Kidney (tissue), 14 donors: ENCODE results near the gene TMEM179. TPM values are rescaled to one million over a fixed set of nuclear protein-coding genes. Genes with fewer than 3 reads are reported as not detected.
A peak's percentile ranks its signal among the peaks of the same experiment; 100 is the strongest.
"Not testable (repeated sequence)": the region's sequence is repeated elsewhere in the genome, so short reads cannot be mapped to it uniquely, and the experiment has no call there.

Source experiments
- DNase-seq, 5 donors: peaks; one replicate each; pipeline ENCODE4 v3.0.0-alpha.2; 2013 to 2020
- FAIRE-seq: peaks from 2 replicates; lab custom pipeline; 2012; peaks lifted over from hg19 to GRCh38; lab: Jason Lieb, UNC
- H3K27ac ChIP-seq, 2 donors: one replicate each; pipeline ENCODE4 v1.7.0; 2013; ENCODE audit warnings: low read depth in 2 of 2, low read length in 2 of 2, inconsistent platforms in 1 of 2
- H3K27me3 ChIP-seq: one replicate; pipeline ENCODE4 v1.7.1; 2013; ENCODE audit warnings: low read length, inconsistent platforms; ENCODE audit not compliant: control insufficient read depth, insufficient read depth
- H3K36me3 ChIP-seq, 3 donors: one replicate each; pipeline versions ENCODE4 v1.7.0 to v1.7.1; 2013; ENCODE audit warnings: low read length in 3 of 3, control low read depth in 1 of 3, inconsistent platforms in 1 of 3; ENCODE audit not compliant: insufficient read depth in 3 of 3, control insufficient read depth in 2 of 3
- H3K4me1 ChIP-seq, 3 donors: one replicate each; pipeline versions ENCODE4 v1.7.0 to v1.7.1; 2013; ENCODE audit warnings: low read length in 3 of 3, inconsistent platforms in 1 of 3, low read depth in 1 of 3; ENCODE audit not compliant: control insufficient read depth in 2 of 3, insufficient read depth in 2 of 3
- H3K4me3 ChIP-seq, 3 donors: one replicate each; pipeline versions ENCODE4 v1.7.0 to v1.8.1; 2013; ENCODE audit warnings: low read length in 3 of 3, control low read depth in 1 of 3, inconsistent platforms in 1 of 3
- H3K9ac ChIP-seq, 3 donors: one replicate each; pipeline versions ENCODE4 v1.7.0 to v1.7.1; 2013; ENCODE audit warnings: low read length in 3 of 3, control low read depth in 1 of 3, inconsistent platforms in 1 of 3
- H3K9me3 ChIP-seq, 3 donors: one replicate each; pipeline versions ENCODE4 v1.7.0 to v1.7.1; 2013; ENCODE audit warnings: low read length in 3 of 3, control low read depth in 1 of 3, inconsistent platforms in 1 of 3; ENCODE audit not compliant: control insufficient read depth in 2 of 3, insufficient read depth in 1 of 3
- intact Hi-C: fragments of 100-400 bp; cut with DNase I; formaldehyde crosslinking; loops from one replicate; pipeline ENCODE4 v1.11.1; 2022
- polyA plus RNA-seq: library from polyadenylated mRNA; stranded (reverse); fragments of 350-450 nt; fragmentation: Illumina TruSeq; extraction: RNeasy Lipid Tissue Mini Kit (QIAGEN cat#74804); gene quantifications from one replicate; pipeline ENCODE4 v1.2.3, GENCODE V29; 2014; ENCODE audit warnings: low read depth, low replicate concordance; ENCODE audit not compliant: insufficient read depth
- total RNA-seq: library from RNA; stranded (reverse); fragmentation: NEBNext Ultra II Directional; extraction: Animal tissue kit (Norgen Biotek cat#: 25700); gene quantifications from one replicate; pipeline ENCODE4 v1.2.1, GENCODE V29; 2021
- TF ChIP-seq, protein P1 (sequence below): IDR thresholded peaks from 3 replicates; pipeline ENCODE4 v1.5.1; 2012; ENCODE audit warnings: mild to moderate bottlenecking, moderate library complexity, borderline replicate concordance; ENCODE audit not compliant: insufficient read depth; ENCODE audit errors: extremely low read depth
- donor health status: control.
- donor health status: control.
- donor health status: control.
- donor health status: control.
- donor health status: control.
- donor health status: DM: yes; HTN: yes; CAD: no.
- donor health status: Normal renal cell carcinoma (clear cell type).

TMEM179 gene
- total and polyA plus RNA-seq, 2 donors from 2014 or later = 0.50 to 0.67 TPM

DNA sequence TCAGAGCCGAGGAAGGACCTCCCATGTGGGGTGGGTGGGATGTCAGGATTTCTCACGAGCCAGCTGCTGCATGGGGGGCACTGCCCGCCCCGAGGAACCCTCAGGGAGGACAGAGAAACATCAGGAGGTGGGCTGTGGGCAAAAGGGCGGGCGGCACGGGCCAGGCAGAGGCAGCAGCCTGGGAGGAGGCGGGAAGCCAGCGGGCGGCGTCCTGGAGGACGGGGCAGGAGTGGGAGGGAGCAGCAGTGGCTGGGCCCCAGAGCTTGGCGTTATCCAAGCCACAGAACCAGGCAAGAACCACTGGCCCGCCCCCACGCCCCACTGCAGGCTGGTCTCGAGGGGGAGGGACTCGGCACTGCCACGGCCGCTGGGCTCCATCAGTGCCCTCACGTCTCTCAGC lies 22.6 kb downstream of the TMEM179 start:
- TF ChIP-seq, protein P1, sequence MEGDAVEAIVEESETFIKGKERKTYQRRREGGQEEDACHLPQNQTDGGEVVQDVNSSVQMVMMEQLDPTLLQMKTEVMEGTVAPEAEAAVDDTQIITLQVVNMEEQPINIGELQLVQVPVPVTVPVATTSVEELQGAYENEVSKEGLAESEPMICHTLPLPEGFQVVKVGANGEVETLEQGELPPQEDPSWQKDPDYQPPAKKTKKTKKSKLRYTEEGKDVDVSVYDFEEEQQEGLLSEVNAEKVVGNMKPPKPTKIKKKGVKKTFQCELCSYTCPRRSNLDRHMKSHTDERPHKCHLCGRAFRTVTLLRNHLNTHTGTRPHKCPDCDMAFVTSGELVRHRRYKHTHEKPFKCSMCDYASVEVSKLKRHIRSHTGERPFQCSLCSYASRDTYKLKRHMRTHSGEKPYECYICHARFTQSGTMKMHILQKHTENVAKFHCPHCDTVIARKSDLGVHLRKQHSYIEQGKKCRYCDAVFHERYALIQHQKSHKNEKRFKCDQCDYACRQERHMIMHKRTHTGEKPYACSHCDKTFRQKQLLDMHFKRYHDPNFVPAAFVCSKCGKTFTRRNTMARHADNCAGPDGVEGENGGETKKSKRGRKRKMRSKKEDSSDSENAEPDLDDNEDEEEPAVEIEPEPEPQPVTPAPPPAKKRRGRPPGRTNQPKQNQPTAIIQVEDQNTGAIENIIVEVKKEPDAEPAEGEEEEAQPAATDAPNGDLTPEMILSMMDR = no peak
- H3K36me3 ChIP-seq = no peaks in the 10 kb centered on the region
- H3K4me3 ChIP-seq = no peak overlapping the region
- FAIRE-seq = no peak
- H3K27me3 ChIP-seq = no peaks in the 10 kb centered on the region
- no peaks in the 10 kb centered on the region for H3K9me3 ChIP-seq
- DNase-seq = no peak
- H3K9ac ChIP-seq = no peak overlapping the region
- H3K27ac ChIP-seq = no peak overlapping the region
- peaks cover 0 to 32% (median 4%) of the 10 kb centered on the region in 3 donors for H3K4me1 ChIP-seq
- intact Hi-C loops = no loop called here

DNA sequence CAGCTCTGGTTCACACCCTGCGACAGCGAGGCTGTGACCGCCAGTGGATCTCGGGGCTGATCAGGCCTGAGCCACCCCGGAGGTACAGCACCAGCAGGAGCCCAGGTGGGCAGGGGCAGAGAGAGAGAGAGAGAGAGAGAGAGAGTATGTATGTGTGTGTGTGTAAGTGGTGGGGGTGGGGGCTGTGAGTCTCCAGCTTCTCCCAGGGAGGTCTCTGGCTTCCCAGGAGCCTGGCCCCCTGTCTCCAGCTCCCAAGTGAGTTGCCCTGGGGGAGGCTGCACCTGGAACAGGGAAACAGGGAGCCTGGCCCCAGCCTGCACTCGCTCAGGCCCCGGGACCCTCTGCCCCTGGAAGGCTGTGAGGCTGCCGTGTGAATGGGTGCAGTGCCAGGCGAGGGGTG lies 23.1 kb downstream of the TMEM179 start:
- no peak overlapping the region for H3K4me3 ChIP-seq
- no peaks in the 10 kb centered on the region for H3K27me3 ChIP-seq
- no peak overlapping the region for H3K27ac ChIP-seq
- FAIRE-seq (no peak), DNase-seq (no peak)
- H3K4me1 ChIP-seq = peaks cover 0 to 32% (median 4%) of the 10 kb centered on the region in 3 donors
- intact Hi-C loops = no loop called here
- no peaks in the 10 kb centered on the region for H3K36me3 ChIP-seq
- H3K9ac ChIP-seq = no peak overlapping the region
- TF ChIP-seq, protein P1 = no peak
- no peaks in the 10 kb centered on the region for H3K9me3 ChIP-seq

DNA sequence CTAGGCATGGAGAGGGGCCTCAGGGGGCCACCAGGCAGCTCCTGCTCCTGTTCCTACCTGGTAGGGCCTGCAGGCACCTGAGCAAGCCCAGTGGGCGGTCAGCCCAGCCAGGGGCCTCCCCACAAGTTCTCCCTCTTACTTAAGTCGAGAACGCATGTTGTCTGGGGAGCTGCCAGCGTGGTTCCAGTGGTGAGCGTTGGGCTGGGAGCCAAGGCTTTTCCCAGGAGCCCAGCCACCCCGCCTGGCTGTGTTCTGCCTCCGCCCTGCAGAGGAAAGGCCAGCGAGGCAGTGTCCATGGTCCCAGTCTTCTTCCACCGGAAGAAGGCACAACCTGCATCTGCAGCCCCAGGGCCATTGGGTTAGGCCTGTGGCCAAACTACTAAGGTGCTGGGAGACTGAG lies 23.6 kb downstream of the TMEM179 start:
- no peaks in the 10 kb centered on the region for H3K9me3 ChIP-seq
- peaks cover 0 to 32% (median 4%) of the 10 kb centered on the region in 3 donors for H3K4me1 ChIP-seq
- H3K27ac ChIP-seq = no peak overlapping the region
- H3K4me3 ChIP-seq = no peak overlapping the region
- H3K27me3 ChIP-seq = no peaks in the 10 kb centered on the region
- intact Hi-C loops = no loop called here
- FAIRE-seq (no peak), DNase-seq (peak in 1 of 5 donors; percentile 52)
- TF ChIP-seq, protein P1 = no peak
- H3K9ac ChIP-seq = no peak overlapping the region
- H3K36me3 ChIP-seq = no peaks in the 10 kb centered on the region

DNA sequence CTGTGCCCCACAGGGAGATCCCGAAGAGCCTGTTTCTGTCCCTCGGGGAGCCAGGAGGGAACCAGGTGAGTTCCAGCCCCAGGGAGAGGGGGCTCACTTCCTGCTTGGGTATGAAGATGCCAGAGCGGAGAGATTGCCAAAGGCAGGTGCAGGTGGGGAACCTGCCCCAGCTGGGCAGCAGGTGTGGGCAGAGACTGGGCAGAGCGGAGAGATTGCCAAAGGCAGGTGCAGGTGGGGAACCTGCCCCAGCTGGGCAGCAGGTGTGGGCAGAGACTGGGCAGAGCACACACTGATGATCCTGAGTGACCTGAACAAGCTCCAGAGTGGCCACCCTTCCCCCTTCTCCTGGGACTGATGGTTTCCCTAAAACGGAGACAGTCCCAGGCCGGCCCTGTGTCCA lies 24.6 kb downstream of the TMEM179 start:
- H3K4me3 ChIP-seq, H3K27ac ChIP-seq, DNase-seq, H3K9ac ChIP-seq, intact Hi-C loops, FAIRE-seq, H3K9me3 ChIP-seq, H3K36me3 ChIP-seq, H3K27me3 ChIP-seq: not testable (repeated sequence)
- peaks cover 0 to 32% (median 4%) of the 10 kb centered on the region in 3 donors for H3K4me1 ChIP-seq
